GM21737 (cell line): ENCODE measurements around the gene DNAH10.
"Not testable (repeated sequence)": the region's sequence is repeated elsewhere in the genome, so short reads cannot be mapped to it uniquely, and the experiment has no call there.

Source experiments
- ATAC-seq: cut with Tn5 transposase; IDR thresholded peaks from one replicate; pipeline ENCODE4 v1.9.1; 2021; ENCODE audit warnings: mild to moderate bottlenecking, moderate library complexity; ENCODE audit not compliant: unreplicated experiment

DNAH10 gene

DNA sequence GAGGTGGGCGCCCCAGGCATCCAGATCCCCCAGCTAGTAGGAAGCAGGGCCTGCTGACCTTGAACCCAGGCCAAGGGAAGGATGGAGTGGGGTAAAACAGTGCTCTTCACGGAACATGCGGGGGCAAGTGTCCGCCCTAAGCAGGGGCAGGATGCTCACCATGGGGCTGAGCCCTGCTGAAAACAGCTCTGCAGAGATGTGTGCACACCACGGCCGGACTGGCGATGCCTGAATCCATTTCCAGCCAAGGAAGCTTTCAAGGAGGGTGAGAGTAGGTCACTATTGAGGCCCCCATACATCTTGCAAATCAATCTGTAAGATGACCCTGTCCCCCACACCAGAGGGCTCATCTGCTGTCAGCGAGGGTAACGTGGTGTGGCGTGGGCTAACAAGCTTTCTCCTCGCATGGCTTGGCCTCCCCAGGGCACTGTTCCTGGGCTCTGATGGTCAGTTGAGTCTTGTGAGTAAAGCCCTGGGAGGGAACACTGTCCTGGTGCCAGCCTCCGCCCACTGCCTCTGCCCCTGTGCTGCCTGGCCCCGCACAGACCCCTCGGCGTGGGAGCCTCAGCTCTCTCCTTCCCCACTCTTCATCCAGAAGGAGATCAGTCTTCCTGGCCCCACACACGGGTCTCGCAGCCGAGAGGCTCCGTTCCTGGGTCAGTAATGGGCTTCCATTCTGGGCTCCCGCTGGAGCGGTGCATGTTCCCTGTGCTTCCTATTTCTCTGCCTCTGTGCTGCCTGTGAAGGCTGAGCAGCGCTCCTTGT is 141.4 kb downstream of the DNAH10 start:
- no peak for ATAC-seq

DNA sequence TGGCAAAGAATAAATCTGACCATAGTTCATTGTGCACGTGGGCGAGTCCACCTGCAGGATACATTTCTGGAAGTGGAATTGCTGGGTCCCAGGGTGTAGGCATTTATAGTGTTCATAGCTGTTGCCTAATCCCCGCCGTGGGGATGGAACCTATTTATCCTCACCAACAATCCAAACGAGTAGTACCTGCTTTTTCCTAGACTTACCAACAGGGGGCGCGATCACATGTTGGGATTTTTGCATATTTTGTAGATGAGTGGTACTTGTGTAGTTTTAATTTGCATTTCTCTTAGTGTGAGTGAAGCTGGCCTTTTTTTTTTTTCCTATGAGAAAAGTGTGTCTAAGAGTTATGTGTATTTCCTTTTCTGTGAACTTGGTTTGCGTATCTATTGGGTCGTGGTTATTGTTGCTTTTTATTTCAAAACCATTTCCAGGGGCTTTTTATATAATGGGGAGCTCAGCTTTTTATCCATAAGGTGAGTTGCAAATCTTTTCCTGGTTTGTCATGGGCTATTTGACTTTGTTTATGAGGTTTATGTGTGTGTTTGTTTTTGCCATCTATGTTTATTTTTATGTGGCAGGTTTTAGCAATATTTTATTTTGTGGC is 143.3 kb downstream of the DNAH10 start:
- no peak for ATAC-seq

DNA sequence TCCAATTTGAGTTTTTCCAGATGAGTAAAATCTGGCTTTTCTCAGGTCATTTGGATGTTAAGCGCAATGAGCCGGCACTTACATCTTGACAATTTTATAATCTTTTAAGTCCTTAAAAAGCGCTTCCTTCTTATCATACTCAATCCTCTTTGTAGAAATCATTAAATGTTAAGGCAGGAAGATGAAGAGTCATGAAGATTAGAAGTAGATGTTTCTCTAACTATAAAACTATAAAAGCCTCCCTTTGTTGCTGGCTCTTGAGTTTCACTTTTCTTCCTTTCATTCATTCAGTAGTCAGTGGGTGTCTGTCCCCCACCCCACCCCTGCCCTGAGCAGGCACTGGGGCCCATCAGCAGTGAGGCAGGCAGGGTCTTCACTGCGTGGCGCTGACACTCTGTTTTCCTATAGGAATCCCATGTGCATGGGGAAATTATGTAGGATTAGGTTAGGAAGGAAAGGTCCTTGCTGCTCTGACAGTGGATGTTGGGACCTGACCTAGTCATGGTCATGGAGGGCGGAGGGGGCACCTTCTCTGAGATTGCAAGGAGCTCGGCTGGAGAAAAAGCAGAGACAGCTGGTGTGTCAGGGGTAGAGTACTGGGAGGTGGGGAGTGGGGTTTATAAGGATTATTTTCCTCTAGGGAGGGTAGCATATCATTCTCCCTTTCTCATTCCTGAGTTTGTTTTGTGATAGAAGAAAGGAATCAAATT is 144.8 kb downstream of the DNAH10 start:
- no peak for ATAC-seq

DNA sequence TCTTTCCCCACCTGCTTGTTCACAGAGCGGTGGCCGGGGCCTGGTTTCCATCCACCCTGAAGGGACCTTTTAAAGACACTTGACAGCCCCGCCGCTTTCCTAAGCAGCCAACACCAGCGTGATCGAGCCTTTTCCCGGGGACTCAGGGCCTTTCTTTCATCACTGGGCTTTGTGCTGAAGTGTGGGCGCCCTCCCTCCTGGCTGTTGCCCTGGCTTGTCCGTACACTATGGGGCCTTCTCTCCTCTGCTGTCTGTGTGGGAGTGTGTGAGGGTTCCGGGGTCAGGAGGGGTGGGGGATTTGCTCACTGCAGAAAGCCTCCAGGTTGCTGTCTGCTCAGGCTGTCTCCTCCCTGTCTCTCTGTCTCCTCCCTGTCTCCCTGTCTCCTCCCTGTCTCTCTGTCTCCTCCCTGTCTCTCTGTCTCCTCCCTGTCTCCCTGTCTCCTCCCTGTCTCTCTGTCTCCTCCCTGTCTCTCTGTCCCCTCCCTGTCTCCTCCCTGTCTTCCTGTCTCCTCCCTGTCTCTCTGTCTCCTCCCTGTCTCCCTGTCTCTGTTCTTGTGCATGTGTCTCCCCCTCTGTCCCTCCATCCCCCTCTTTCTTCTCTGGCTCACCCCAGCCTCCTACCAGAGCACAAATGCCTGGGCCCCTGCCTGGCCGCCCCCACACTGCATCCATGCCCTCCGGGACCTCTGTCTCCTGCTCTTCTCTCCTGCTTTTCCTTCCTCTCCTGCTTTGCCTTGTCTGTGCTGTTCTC is 145.8 kb downstream of the DNAH10 start:
- no peak for ATAC-seq

DNA sequence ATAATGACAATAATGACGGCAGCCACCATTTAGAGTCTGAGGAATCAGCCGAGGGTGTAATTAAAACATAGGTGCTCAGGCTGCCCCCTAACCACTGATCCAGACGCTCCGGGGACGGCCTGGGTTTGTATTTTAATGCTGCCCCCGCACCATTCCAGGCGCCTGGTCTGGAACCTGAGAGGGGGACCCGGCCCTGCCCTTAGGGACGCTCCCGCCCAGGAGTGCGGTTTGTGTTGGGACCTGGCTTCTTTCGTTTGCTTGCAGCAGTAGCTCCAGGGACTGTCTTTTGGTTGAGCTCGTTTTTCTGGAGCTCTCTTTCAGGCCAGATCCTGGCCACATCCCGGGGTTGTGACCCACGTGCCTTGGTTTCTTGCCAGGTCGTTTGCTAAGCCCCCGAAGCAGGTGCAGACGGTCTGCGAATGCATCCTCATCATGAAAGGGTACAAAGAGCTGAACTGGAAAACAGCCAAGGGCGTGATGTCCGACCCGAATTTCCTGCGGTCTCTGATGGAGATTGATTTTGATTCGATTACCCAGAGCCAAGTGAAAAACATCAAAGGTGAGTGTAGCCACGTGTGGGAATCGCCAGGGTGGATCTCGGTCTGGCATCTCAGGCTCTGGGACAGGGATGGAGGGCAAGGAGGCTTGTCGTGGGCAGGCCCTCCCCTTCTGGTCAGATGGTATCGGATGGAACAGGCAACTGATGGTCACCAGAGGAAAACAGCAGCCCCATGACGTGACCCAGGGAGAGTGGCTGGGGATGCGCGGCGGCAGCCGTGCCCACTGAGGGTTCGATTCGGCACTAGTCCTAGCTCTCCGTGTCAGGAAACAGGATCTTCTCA is 147.0 kb downstream of the DNAH10 start:
- ATAC-seq, result no peak

DNA sequence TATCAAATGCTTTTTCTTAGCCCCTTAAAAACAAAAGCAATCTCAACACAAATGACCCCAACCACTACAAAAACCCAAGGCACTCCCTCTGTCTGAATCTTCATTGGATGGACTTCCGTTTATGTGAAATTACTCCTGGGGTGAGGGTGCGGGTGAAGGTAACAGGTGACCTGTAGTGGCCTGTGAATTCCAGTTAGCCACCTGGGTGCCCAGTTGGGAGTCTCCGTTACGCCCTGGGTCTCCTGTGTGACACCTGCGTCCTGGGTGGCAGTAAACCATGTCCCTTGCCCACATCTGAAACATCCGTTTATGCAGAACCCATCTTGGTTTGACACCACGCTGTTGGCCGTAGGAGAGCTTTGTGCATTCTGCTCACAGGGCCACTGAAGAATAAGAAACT is 148.0 kb downstream of the DNAH10 start:
- no peak for ATAC-seq

DNA sequence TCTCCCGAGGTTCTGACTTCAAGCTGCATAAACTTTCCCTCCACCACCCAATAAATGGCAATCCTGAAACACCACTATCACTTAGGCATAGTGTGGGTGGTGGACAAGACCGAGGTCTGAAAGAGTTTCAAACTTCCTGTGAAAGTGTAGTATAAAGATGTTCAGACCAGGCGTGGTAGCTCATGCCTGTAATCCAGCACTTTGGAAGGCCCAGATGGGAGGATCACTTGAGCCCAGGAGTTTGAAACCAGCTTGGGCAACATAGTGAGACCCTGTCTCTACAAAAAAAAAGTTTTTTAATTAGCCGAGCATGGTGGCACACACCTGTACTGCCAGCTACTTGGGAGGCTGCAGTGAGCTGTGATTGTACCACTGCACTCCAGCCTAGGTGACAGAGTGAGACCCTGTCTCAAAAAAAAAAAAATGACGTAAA is 148.7 kb downstream of the DNAH10 start:
- ATAC-seq, result no peak

DNA sequence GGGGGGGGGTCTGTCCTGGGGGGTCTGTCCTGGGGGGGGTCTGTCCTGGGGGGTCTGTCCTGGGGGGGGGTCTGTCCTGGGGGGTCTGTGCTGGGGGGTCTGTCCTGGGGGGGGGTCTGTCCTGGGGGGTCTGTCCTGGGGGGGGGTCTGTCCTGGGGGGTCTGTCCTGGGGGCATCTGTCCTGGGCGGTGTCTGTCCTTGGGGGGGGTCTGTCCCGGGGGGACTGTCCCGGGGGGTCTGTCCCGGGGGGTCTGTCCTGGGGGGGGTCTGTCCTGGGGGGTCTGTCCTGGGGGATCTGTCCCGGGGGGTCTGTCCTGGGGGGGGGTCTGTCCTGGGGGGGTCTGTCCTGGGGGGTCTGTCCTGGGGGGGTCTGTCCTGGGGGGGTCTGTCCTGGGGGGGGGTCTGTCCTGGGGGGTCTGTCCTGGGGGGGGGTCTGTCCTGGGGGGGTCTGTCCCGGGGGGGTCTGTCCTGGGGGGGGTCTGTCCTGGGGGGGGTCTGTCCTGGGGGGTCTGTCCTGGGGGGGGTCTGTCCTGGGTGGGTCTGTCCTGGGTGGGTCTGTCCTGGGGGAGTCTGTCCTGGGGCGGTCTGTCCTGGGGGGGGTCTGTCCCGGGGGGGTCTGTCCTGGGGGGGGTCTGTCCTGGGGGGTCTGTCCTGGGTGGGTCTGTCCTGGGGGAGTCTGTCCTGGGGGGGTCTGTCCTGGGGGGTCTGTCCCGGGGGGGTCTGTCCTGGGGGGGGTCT is 149.7 kb downstream of the DNAH10 start:
- not testable (repeated sequence) for ATAC-seq

DNA sequence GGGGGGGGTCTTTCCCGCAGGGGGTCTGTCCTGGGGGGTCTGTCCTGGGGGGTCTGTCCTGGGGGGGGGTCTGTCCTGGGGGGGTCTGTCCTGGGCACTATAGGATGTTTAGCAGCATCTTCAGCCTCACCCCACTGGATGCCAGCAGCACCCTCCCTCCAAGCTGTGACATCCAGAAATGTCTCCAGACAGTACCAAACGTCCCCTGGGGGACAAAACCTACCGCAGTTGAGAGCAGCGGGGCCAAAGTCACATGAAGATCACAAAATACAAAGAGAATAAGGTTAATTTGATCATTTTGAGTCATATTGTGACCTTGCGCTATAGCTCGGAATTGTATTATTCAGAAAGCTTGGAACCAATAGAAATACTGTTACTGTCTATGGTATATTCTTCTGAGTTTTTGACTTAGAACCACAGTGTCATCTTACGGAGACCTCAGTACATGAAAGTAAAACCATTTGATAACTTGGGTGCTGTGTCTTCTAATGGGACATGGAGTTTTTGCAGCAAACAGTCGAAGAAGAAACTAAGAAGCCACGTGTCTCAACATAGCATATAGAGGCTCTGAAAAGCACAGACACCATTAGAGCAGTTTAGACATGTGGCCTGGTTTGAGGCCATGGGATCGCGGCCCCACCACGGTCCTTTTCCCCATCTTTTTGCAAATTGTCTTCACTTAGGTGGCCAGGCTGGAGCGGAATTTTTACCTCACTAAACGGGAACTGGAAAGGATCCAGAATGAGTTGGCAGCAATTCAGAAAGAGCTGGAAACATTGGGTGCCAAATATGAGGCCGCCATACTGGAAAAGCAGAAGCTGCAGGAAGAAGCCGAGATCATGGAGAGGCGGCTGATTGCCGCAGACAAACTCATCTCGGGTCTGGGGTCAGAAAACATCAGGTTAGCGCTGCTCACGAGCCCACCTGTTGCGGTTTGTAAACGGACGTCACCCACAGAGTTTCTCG is 150.6 kb downstream of the DNAH10 start:
- no peak for ATAC-seq

DNA sequence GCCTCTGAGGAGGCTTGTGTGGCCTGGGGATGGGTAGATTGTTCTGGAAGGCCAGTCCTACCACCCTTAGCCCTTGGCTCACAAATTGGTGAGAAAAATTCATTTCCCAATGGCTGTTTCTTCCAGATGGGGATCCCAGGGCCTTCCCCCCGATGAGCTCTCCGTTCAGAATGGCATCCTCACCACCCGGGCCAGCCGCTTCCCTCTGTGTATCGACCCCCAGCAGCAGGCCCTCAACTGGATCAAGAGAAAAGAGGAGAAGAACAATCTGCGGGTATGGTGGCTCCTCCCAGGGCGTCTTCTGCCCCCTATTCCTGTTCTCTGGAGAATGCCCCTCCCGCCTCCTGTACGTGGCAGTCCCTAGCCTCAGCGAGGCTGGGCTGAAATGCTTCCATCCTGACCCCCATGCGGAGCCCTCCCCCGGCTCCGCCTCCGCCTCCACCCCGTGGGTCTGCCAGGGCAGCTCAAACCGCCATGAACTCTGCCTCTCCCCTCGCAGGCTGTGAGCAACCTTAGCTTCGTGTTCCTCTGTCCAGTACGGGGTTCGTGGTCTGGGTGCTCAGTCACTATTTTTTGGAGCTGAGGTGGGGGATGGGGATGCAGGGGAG is 152.7 kb downstream of the DNAH10 start:
- ATAC-seq, result no peak

DNA sequence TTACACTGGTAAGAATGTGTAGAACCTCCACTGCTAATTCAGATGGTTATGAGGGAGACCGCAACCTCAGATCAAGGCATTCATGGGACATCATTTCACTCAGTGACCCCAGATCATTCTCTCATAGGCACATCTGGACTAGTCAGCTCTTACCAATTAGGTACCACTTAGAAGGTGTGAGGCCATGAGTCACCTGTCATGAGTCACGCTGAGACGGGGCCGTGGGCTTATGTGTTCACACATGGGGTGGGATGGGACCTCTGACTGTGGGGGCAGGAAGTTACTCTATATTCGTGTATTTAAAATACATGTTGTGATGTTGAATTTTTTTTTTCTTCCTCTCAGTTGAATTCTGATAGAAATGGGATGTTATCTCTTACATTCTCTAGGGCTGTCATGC is 154.6 kb downstream of the DNAH10 start:
- ATAC-seq, result no peak

DNA sequence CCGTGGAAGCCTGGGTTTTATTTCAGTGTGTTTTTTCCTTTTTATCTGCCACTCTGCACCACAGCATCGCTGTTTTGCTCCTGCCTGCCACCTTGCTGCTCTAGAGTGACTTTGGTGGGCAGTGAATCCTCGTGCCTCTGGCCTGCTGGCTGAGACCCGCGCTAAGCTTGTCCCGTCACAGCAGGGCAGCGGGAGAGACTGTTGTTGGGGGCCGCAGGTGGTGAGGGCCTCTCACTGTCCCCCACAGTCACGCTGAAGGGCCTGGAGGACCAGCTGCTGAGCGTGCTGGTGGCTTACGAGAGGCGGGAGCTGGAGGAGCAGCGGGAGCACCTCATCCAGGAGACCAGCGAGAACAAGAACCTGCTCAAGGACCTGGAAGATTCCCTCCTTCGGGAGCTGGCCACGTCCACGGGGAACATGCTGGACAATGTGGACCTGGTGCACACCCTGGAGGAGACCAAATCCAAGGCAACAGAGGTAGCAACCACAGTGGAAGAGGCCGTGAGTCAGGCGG is 155.3 kb downstream of the DNAH10 start:
- ATAC-seq, result no peak

DNA sequence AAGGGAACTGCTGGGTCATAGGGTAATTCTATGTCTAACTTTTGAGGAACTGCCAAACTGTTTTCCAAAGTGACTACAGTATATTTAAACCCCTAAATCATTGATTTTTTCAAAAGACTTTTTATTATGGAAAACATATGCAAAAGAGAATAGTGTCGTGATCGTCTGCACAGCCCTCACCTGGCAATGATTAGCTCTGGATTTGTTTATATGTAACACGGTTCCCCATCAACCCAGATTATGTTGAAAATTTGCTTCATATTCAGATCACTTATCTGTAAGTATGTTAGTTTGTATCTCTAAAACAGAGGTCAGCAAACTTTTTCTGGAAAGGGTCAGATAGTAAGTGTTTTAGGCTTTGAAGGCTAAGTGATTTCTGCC is 157.9 kb downstream of the DNAH10 start:
- ATAC-seq, result no peak

DNA sequence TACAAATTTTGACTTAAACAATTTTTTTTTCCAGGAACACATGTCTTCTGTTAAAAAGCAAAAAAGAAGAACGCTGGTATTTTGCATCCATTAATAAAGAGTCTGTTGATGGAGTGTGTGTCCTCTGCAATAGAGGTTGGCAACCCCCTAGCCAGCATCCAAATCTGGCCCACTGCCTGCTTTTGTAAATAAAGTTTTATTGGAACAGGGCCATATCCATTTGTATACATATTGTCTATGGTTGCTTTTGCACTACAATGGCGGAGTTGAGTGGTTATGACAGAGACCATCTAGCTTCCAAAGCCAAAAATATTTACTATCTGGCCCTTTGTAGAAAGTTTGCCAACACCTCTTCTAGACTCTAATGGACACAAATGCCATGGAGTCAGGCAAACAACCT is 160.9 kb downstream of the DNAH10 start:
- no peak for ATAC-seq

DNA sequence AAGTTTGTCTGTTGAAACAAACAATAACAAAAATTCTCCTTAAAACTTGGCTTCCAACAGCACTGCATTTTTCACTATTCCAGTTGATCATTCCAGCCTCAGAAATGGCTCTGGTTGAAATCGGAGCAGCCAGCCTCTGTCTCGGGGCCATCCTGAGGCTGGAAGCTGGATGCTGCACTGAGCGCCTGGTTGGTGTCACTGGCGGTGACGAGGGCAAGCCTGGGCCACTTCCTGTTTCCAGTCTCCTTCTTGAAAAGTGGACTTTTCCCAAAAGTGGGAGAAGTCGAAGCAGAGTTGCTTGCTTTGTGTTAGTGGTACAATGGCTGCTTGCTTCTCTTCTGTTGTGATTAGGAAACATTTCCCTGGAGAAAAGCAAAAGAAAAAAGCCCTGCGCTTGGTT is 161.8 kb downstream of the DNAH10 start:
- no peak for ATAC-seq

DNA sequence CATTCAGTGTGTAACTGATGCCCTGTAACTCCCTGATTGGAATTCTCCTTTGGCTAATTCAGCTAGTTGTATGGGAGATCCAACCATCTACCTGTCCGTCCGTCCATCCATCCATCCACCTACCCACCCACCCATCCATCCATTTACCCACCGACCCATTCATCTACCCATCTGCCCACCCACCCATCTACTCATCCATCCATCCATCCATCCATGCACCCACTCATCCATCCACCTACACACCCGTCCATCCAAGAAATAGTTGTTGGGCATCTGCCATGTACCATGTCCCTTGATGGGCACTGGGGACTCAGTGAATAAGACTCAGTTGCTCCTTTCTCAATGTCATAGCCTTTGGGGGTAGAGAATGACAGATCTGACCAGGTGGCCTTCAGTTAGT is 162.4 kb downstream of the DNAH10 start:
- ATAC-seq, result no peak

DNA sequence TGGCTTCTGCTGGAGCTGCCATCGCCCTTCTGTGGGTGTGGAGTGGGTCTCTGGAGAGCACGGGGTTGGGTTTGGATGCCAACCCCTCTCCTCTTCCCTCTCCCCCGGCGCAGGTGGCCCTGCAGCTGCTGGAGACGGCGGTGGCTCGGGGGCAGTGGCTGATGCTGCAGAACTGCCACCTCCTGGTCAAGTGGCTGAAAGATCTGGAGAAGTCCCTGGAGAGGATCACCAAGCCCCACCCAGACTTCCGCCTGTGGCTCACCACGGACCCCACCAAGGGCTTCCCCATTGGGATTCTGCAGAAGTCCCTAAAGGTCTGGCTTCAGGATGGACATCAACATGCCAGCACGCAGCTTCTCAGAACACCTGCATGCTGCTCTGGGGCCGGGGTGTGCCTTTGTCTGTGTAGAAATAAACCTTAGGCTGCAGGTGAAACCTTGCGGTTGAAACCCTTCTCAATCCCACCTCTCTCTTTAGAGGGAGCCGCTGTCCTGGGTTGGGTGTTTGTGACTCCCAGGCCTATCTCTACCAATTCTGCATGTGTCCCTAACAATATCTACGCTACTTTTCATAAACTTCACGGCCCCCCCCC is 166.3 kb downstream of the DNAH10 start:
- ATAC-seq, result no peak

DNA sequence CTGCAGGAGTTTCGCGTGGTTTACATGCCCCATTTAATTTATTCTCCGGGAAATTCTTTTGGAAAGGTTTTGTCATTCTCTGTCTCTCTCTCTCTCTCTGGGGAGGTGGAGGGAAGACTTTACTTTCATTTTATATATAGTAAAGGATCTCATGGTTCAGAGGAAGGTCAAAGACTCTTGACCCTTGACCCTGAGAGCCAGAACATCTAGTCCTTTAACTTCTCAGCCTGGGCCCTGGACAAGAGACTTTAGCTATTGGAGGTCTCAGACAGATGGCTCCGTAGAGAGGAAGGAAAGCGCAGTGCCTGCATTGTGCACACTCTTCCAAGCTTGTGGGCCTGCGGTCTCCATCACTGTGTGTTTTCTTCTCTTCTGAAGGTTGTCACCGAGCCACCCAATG is 166.8 kb downstream of the DNAH10 start:
- no peak for ATAC-seq
